T-helper 2 cell treated with Interferon-gamma antibody and Interleukin-4, amounts not matched to agents 100 ng/mL and 5 ng/mL, for 36 hours (primary cell): ENCODE data around the gene KCNIP3. TPM values are rescaled to one million over a fixed set of nuclear protein-coding genes. Genes with fewer than 3 reads are reported as not detected.

ENCODE experiments used
- intact Hi-C: fragments of 100-400 bp; cut with micrococcal nuclease; formaldehyde crosslinking; loops from one replicate; pipeline ENCODE4 v1.15.1; 2023
- total RNA-seq: library from RNA; stranded (reverse); gene quantifications from 2 replicates; pipeline ENCODE4 v1.2.3, GENCODE V29; 2022

The KCNIP3 gene
- total RNA-seq, 1 donor from 2014 or later = not detected

DNA sequence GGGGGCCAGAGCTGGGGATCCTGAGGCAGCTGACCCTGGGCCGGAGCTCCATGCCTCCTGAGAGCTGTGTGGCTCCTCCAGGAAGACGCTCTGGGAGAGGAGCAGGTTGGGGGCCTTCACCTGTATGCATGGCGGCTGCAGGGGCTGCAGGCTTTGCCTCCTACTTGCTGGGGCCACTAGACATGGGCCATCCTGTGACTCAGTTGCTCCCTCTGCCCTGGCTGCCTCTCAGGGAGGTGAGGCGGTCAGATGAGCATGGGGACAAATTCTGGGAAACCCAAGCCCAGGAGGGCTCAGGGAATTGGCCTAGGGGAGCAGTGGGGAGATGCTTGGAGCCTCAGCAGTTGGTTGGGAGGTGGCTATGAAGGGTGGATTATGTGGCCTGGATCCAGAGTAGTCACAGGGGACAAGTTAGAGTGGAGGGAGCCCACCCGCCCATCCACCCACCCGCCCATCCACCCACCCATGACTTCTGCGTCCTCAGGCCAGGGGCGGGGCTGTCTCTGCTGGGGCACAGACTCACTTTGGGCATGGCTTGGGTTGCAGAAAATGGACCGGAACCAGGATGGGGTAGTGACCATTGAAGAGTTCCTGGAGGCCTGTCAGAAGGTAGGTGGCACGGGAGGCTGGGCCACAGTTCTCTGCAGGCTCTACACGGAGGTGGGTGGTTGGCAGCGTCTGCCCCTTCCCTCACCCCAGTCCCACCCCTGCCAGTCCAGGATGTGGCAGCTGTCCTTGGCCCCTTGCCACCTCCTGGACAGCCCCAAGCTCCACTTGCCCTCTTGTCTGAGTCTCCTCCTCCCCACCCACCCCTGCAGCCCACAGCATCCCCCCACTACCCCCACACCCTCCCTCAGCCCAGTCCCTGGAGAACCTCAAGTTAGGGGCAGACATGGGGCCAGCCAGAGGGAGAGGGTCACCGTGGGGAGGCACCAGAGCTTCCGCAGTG, 85.8 kb downstream of the KCNIP3 start:
- intact Hi-C loops = no loop called here

DNA sequence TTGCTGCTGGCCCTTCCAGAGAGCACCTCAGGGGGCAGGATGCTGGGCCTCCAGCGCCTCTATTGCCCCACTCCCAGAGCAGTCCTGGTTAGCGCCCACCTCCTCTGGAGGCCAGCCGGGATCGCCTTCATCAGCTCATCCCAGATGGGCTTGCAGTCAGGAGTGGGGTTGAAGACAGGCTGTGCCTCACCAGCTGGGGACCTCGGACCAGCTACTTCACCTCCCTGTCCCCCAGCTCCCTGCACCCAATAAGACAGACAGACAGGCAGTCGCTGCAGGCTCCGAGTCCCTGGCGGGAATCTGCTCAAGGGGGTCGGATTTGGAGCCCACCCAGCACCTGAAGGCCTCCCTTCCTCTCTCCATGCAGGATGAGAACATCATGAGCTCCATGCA, 86.5 kb downstream of the KCNIP3 start:
- intact Hi-C loops = no loop called here

DNA sequence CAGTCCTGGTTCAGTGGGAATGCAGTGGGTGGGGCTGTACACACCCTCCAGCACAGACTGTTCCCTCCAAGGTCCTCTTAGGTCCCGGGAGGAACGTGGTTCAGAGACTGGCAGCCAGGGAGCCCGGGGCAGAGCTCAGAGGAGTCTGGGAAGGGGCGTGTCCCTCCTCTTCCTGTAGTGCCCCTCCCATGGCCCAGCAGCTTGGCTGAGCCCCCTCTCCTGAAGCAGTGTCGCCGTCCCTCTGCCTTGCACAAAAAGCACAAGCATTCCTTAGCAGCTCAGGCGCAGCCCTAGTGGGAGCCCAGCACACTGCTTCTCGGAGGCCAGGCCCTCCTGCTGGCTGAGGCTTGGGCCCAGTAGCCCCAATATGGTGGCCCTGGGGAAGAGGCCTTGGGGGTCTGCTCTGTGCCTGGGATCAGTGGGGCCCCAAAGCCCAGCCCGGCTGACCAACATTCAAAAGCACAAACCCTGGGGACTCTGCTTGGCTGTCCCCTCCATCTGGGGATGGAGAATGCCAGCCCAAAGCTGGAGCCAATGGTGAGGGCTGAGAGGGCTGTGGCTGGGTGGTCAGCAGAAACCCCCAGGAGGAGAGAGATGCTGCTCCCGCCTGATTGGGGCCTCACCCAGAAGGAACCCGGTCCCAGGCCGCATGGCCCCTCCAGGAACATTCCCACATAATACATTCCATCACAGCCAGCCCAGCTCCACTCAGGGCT, 87.9 kb downstream of the KCNIP3 start:
- intact Hi-C loops = no loop called here

- intact Hi-C loops = no loop called here
These were observed 88.4 kb downstream of the KCNIP3 start for GRCh38 chr2:95385570-95385984.

GRCh38 chr2:95386031-95386430, 88.9 kb downstream of the KCNIP3 start:
- intact Hi-C loops = no loop called here

- intact Hi-C loops = no loop called here
These were observed 90.2 kb downstream of the KCNIP3 start for GRCh38 chr2:95387358-95387757.

GRCh38 chr2:95388091-95388692, 91.0 kb downstream of the KCNIP3 start:
- intact Hi-C loops = no loop called here

GRCh38 chr2:95388856-95389244, 91.7 kb downstream of the KCNIP3 start:
- intact Hi-C loops = no loop called here

DNA sequence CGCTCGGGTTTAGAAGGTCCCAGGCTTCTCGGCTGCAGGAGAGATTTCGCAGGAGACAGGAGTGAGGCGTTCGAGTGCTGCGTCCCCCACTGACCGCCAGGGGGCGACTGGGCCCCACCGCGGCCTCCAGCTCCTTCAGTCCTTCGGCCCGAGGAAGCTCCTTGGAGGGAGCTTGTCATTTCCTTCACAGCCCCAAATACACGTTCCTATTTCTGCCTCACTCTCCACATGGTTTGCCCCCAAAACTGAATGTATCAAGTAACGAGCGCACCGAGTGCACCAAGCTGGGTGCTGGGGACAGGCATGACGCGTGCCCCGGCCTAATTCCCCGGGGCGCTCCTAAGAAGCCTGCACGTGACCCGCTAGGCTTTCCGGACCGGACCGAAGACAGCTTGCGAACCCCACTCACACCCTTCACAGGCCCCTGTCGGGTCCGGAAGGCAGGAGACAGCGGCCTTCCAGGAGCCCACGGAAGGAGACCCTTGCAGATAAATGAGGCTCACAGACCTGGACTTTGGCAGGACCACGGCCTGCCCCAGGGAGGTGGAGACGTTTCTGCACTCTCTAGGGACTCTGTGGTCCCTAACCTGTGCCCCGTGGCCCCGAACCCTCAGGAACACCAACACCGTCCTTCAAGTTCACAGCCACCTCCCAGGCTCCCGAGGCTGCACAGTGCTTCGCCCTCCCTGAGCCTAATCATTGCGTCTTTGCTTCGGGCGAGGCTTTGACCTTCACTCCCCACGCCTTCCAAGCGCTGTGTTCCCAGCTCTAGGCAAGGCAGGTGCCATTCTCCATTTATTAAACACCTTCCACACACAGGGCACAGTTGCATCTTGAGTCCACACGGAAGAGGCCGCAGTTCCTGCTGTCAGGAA, 92.3 kb downstream of the KCNIP3 start:
- intact Hi-C loops = no loop called here

DNA sequence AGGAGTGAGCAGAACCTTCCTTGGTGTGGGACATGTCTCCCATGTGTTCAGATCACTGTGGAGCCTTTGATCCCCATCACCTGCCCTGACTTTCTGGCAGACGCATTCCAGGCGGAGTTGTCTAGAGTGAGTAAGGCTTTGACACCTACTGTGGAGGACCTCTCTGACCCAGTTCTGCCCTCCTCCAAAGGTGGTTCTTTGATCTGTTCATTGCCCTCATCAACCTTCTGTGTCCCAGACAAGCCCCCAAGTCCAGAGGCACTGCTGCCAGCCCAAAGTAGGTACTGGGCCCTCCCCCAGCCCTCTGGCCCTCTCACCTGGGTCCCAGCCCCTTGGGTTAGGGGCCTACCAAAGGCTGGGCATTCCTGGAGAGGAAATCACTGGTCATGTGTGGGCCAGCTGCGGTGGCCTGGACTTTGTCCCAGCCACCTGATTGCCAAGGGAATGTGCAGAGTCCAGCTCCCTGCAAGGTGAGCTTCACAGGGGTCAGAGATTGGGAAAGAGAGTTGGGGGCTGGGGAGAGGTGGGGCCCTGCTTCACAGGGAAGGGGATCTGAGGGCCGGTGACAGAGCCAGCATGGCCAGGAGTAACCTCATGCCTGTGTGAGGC, 93.2 kb downstream of the KCNIP3 start:
- intact Hi-C loops = no loop called here

DNA sequence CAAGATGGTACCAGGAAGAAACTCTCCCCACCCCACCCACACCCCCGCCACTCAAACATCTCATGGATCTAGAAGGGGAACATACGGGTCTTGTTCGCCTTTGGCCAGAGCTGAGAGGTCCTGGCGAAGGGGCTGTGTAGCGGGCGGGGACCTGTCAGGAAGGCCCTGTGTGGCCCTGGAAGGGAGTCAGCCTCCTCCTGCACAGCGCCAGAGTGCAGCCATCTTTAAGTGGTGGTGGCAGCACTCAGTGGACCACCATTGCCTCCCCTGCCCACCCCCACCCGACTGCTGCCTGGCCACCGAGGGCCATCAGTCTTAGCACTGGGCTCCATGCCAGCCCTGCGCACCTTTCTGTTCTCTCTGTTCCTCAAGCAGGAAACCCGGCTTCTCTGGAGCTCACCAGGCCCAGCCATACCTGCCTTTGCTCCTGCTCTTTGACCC, 93.8 kb downstream of the KCNIP3 start:
- intact Hi-C loops = no loop called here

- intact Hi-C loops = no loop called here
These were observed 94.6 kb downstream of the KCNIP3 start for GRCh38 chr2:95391641-95392310.

GRCh38 chr2:95392320-95392719, 95.2 kb downstream of the KCNIP3 start:
- intact Hi-C loops = no loop called here

DNA sequence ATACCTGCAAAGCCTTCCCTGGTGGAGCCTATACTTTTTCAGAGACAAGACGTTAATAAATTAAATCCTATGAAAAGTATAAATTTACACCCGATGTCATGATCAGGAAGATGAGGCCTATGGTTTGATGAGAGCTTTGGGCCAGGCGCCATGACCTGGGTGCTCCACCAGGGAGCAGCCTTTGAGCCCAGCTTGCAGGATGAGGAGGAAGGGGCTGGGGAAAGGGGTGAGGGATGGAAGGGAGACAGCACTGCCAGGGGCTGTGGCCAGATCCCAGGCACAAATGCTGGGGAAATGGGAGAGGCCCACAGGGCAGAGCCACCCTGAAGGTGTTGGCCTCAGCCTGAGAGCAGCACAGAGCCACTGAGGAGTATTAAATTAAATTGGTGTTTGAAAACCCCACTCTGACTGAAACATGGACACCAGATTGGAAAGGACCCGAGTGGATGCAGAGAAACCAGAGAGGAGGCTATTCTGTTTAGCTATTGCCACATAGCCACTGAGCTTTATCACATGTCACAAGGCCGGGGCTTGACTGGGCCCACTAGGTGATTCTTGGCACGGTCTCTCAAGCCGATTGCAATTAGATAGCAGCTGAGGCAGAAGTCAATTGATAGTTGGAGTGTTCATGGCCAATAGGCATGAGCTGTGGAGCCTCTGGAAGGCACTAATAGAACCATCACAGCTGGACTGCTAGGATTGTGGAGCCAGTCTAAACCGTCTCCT, 95.7 kb downstream of the KCNIP3 start:
- intact Hi-C loops = no loop called here

DNA sequence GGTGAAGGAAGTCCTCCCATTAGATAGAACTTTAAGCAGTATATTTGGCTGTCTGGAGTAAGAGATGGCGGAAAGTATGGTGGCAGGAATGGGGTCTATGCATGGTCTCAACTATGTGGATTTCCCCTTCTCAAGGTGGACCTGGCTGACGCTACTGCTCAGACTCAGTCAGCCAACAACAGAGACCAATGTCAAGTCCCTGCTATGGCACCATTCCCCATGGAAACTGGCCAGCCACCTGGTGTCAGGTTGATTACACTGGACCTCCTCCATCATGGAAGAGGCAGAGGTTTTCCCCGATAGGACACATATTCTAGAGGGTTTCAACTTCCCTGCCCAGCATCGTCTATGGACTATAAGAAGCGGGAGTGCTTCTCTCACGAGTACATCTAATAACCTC, 96.8 kb downstream of the KCNIP3 start:
- intact Hi-C loops = no loop called here

DNA sequence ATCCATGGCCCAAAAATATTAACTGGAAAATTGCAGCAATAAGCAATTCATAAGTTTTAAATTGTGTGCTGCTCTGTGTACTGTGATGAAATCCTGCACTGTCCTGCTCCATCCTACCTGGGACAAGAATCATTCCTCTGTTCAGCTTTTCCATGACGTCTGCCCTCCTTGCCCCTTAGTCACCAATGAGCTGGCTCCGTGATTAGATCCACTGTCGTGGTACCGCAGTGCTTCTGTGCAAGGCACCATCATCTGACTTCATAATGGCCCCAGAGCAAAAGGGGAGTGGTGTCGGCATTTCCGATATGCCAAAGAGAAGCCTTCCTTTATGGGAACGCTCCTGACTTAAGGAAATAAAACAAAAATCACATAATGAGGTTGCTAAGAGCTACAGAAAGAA, 101.9 kb downstream of the KCNIP3 start:
- intact Hi-C loops = no loop called here

DNA sequence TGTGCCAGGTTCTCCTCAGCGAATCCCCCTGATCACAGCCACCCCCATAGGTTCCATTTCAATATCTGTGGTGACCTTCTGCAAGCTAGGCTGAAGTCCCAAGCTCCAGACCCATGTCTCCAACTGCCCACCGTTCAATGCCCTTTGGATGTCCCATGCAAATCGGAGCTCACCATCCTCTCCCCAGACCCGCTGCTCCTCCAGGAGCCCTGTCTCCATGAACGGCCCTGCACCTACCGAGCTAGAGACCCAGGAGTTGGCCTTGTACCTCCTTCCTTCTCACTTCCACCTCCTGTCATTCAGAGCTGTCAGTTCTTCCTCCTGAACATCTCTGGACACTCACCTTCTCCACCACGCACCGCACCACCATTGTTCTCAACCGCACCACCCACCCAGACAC, 104.3 kb downstream of the KCNIP3 start:
- intact Hi-C loops = loop anchor here (5.0 kb wide), 3 partner anchors 126 to 374 kb away; partner anchors contain the start of gene MAL

- intact Hi-C loops = loop anchor here (1.0 to 5.0 kb wide), 5 partner anchors 125 to 375 kb away; partner anchors contain the start of genes MAL, ZNF2 and ZNF892
These were observed 104.8 kb downstream of the KCNIP3 start for GRCh38 chr2:95402004-95402369.
